GM23338 (cell line): ENCODE results near the gene LTV1. TPM values are rescaled to one million over a fixed set of nuclear protein-coding genes. Genes with fewer than 3 reads are reported as not detected.

Experiments
- ATAC-seq: fragments of 200-7000 bp; cut with Tn5 transposase; 3 replicates; pipeline ENCODE4 v1.9.1; 2020
- DNase-seq: peaks from one replicate; pipeline ENCODE4 v3.0.0-alpha.2; 2015; ENCODE audit warnings: low spot score
- H2AFZ ChIP-seq: fragments of 200-600 bp; sonication (generic); 2 replicates; pipeline ENCODE4 v1.8.0; 2016; ENCODE audit warnings: antibody characterized with exemption, mild to moderate bottlenecking, moderate library complexity
- H3F3A ChIP-seq: fragments of 200-600 bp; sonication (generic); replicated peaks from 2 replicates; pipeline ENCODE4 v1.8.0; 2017; ENCODE audit warnings: antibody characterized with exemption, mixed run types, low read depth
- H3K27ac ChIP-seq: fragments of 200-600 bp; sonication (generic); 2 replicates; pipeline ENCODE4 v1.6.1; 2016; ENCODE audit warnings: low read depth
- H3K27me3 ChIP-seq: fragments of 200-600 bp; sonication (generic); 2 replicates; pipeline ENCODE4 v1.8.0; 2016; ENCODE audit warnings: mild to moderate bottlenecking, mixed run types, moderate library complexity; ENCODE audit not compliant: insufficient read depth
- H3K36me3 ChIP-seq: fragments of 200-600 bp; sonication (generic); 2 replicates; pipeline ENCODE4 v1.8.0; 2016; ENCODE audit warnings: mild to moderate bottlenecking; ENCODE audit not compliant: insufficient read depth
- H3K4me1 ChIP-seq: fragments of 200-600 bp; sonication (generic); 2 replicates; pipeline ENCODE4 v1.8.0; 2016; ENCODE audit warnings: mild to moderate bottlenecking, moderate library complexity; ENCODE audit not compliant: insufficient read depth
- H3K4me2 ChIP-seq: fragments of 200-600 bp; sonication (generic); 2 replicates; pipeline ENCODE4 v1.7.1; 2017; ENCODE audit warnings: mixed run types
- H3K4me3 ChIP-seq: fragments of 200-600 bp; sonication (generic); 2 replicates; pipeline ENCODE4 v1.6.1; 2016; ENCODE audit warnings: mixed run types
- H3K79me2 ChIP-seq: fragments of 200-600 bp; sonication (generic); replicated peaks from 2 replicates; pipeline ENCODE4 v1.8.0; 2017; ENCODE audit warnings: mild to moderate bottlenecking; ENCODE audit not compliant: insufficient read depth
- H3K9me2 ChIP-seq: fragments of 200-600 bp; sonication (generic); 2 replicates; pipeline ENCODE4 v1.8.0; 2017; ENCODE audit not compliant: insufficient read depth
- H4K20me1 ChIP-seq: fragments of 200-600 bp; sonication (generic); replicated peaks from 2 replicates; pipeline ENCODE4 v1.8.0; 2017; ENCODE audit warnings: mild to moderate bottlenecking; ENCODE audit not compliant: insufficient read depth
- H3K27ac Mint-ChIP-seq: 2 replicates; pipeline ENCODE4 v1.8.0; 2020; ENCODE audit warnings: inconsistent platforms, mild to moderate bottlenecking, moderate library complexity, mixed read lengths
- H3K27me3 Mint-ChIP-seq: 3 replicates; pipeline ENCODE4 v1.8.0; 2022; ENCODE audit warnings: low read depth, mild to moderate bottlenecking, moderate library complexity, mixed read lengths, inconsistent platforms; ENCODE audit not compliant: insufficient read depth, poor library complexity
- H3K36me3 Mint-ChIP-seq: 3 replicates; pipeline ENCODE4 v1.8.0; 2021; ENCODE audit warnings: low read depth, mild to moderate bottlenecking, inconsistent platforms, moderate library complexity, mixed read lengths
- H3K4me1 Mint-ChIP-seq: 3 replicates; pipeline ENCODE4 v1.8.0; 2020; ENCODE audit warnings: mild to moderate bottlenecking, inconsistent platforms, mixed read lengths
- H3K4me3 Mint-ChIP-seq: 3 replicates; pipeline ENCODE4 v1.8.0; 2021; ENCODE audit warnings: moderate library complexity, mild to moderate bottlenecking, inconsistent platforms, mixed read lengths
- H3K9me3 Mint-ChIP-seq: 3 replicates; pipeline ENCODE4 v1.8.0; 2020; ENCODE audit warnings: moderate library complexity, mild to moderate bottlenecking, inconsistent platforms, mixed read lengths
- CREB1 ChIP-seq: fragments of 250-450 bp; sonication (Bioruptor Pico); IDR thresholded peaks from 2 replicates; pipeline ENCODE4 v1.5.0; 2020; ENCODE audit warnings: low read depth, mild to moderate bottlenecking, moderate library complexity
- EZH2 ChIP-seq: fragments of 200-600 bp; sonication (generic); IDR thresholded peaks from one replicate; pipeline ENCODE4 v1.8.0; 2017; ENCODE audit warnings: antibody characterized with exemption, mild to moderate bottlenecking, low read depth; ENCODE audit not compliant: unreplicated experiment
- EZH2phosphoT487 ChIP-seq: fragments of 200-600 bp; sonication (generic); IDR thresholded peaks from one replicate; pipeline ENCODE4 v1.8.1; 2018; ENCODE audit warnings: antibody characterized with exemption; ENCODE audit not compliant: unreplicated experiment
- JUNB ChIP-seq: IDR thresholded peaks from one replicate; pipeline ENCODE4 v1.6.1; 2016; ENCODE audit warnings: antibody characterized with exemption; ENCODE audit not compliant: unreplicated experiment
- NANOG ChIP-seq: IDR thresholded peaks from 2 replicates; pipeline ENCODE4 v1.6.1; 2016; ENCODE audit warnings: antibody characterized with exemption, borderline replicate concordance
- STAT1 ChIP-seq: IDR thresholded peaks from one replicate; pipeline ENCODE4 v1.6.1; 2016; ENCODE audit warnings: antibody characterized with exemption; ENCODE audit not compliant: unreplicated experiment
- polyA plus RNA-seq: library from polyadenylated mRNA; unstranded; fragments of >200 nt; fragmentation: Nextera tagmentation; extraction: Ambion mirVana; gene quantifications from 2 replicates; pipeline ENCODE4 v1.2.1, GENCODE V29; 2016
- total RNA-seq: library from RNA; depleted of rRNA; stranded (reverse); fragments of >200 nt; shearing (Covaris generic); gene quantifications from 2 replicates; pipeline ENCODE4 v1.2.3, GENCODE V29; 2014
- TF ChIP-seq, protein P1 (sequence below): IDR thresholded peaks from 2 replicates; pipeline ENCODE4 v1.6.1; 2016; ENCODE audit warnings: antibody characterized with exemption
- TF ChIP-seq, protein P2 (sequence below), 2 experiments: fragments of 200-600 bp in 1 of 2; sonication (generic) in 1 of 2; conservative IDR thresholded peaks; 2 replicates each; pipeline versions ENCODE4 v1.5.1 to v1.6.1; 2016 to 2017; ENCODE audit warnings: antibody characterized with exemption in 2 of 2, low read depth in 2 of 2, mild to moderate bottlenecking in 2 of 2, moderate library complexity in 1 of 2

Gene LTV1
- total and polyA plus RNA-seq, 2 experiments from 2014 or later: 36.5 to 72.4 TPM

DNA sequence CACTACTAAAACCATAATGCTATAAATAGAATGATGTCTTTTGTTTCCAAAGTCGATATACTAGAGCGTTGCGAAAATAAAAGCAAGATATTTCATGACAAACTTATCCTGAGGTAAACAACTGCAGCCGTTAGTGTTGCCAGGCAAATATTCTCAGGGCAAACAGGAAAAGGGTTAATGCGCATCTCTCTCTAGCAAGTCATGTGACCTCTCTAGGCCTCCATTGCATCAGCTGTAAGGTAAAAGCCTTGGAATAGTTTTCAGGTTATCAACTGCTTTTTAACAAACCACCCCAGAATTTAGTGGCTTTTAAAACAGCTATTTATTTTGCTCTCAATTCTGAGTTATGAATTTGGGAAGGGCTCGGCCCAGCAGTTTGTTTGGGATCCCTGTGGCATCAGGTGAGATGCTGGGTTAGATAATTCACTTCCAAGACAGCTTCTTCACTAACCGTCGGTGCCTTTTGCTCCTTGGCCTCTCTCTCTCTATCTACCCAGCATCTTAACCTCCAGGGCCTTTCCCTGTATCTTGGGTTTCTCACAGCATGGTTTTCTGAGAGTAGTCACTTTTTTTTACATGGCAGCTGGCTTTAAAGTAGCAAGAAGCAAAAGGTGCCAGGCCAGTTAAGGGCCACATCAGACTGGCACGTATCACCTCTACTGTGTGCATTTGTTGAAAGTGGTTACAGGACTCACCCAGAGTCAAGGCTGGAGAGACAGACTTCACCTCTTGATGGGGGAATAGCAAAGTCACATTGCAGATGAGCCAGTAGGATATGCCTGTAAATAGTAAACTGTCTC, 39.2 kb upstream of the LTV1 start:
- Mint-ChIP-seq H3K4me3 (peak overlapping the region; percentile 16; the same call in 1 of the 3 replicates), H3K27me3 (peaks cover 4% of the 10 kb centered on the region), H3K9me3 (peaks cover 22% of the 10 kb centered on the region), H3K4me1 (peaks cover 22% of the 10 kb centered on the region), H3K27ac (peak overlapping the region; percentile 98), H3K36me3 (peaks cover 56% of the 10 kb centered on the region)
- Histone ChIP-seq H3K27ac (peak overlapping the region; percentile 85), H3K36me3 (peaks cover 6% of the 10 kb centered on the region; the same call in 1 of the 2 replicates), H3K4me1 (peaks cover 18% of the 10 kb centered on the region), H2AFZ (no peak overlapping the region), H3K4me3 (no peak overlapping the region), H3K9me2 (peaks cover 8% of the 10 kb centered on the region), H3F3A (no peaks in the 10 kb centered on the region; the same call in 1 of the 2 replicates), H3K27me3 (no peaks in the 10 kb centered on the region), H4K20me1 (no peaks in the 10 kb centered on the region), H3K4me2 (no peak overlapping the region), H3K79me2 (peaks cover 10% of the 10 kb centered on the region)
- no peak for TF ChIP-seq EZH2phosphoT487
- TF ChIP-seq, protein P1, sequence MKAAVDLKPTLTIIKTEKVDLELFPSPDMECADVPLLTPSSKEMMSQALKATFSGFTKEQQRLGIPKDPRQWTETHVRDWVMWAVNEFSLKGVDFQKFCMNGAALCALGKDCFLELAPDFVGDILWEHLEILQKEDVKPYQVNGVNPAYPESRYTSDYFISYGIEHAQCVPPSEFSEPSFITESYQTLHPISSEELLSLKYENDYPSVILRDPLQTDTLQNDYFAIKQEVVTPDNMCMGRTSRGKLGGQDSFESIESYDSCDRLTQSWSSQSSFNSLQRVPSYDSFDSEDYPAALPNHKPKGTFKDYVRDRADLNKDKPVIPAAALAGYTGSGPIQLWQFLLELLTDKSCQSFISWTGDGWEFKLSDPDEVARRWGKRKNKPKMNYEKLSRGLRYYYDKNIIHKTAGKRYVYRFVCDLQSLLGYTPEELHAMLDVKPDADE: peak; percentile 55; the same call in 1 of the 2 replicates
- peak; percentile 43; the same call in 2 of the 3 replicates for ATAC-seq
- peak; percentile 69 for DNase-seq

DNA sequence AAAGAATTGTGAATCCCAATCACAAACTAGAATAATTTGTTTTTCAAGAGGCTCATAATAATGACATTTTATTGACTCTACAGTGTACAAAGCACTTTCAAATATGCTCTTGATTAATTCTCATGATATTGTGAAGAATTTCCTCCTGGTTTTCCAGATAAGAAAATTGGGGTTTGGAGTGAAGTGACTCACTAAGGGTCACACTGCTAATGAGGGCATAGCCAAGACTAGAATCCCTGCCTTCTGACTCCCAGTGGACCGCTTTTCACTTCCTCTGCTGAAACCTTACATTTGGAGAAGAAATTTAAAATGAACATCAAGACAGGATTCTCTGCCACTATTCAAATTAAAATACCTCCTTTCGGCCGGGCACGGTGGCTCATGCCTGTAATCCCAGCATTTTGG, 38.3 kb upstream of the LTV1 start:
- H3K4me2 ChIP-seq: no peak overlapping the region
- Mint-ChIP-seq H3K9me3 (peaks cover 13% of the 10 kb centered on the region), H3K27ac (peak overlapping the region; percentile 98), H3K4me1 (peaks cover 22% of the 10 kb centered on the region), H3K27me3 (peaks cover 4% of the 10 kb centered on the region), H3K4me3 (no peak overlapping the region), H3K36me3 (peaks cover 48% of the 10 kb centered on the region)
- TF ChIP-seq, protein P2, sequence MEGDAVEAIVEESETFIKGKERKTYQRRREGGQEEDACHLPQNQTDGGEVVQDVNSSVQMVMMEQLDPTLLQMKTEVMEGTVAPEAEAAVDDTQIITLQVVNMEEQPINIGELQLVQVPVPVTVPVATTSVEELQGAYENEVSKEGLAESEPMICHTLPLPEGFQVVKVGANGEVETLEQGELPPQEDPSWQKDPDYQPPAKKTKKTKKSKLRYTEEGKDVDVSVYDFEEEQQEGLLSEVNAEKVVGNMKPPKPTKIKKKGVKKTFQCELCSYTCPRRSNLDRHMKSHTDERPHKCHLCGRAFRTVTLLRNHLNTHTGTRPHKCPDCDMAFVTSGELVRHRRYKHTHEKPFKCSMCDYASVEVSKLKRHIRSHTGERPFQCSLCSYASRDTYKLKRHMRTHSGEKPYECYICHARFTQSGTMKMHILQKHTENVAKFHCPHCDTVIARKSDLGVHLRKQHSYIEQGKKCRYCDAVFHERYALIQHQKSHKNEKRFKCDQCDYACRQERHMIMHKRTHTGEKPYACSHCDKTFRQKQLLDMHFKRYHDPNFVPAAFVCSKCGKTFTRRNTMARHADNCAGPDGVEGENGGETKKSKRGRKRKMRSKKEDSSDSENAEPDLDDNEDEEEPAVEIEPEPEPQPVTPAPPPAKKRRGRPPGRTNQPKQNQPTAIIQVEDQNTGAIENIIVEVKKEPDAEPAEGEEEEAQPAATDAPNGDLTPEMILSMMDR (conservative IDR thresholded peaks at IDR 0.05; ENCODE audit: low read depth in 2 of 2): no peak
- TF ChIP-seq STAT1 (no peak), EZH2phosphoT487 (no peak), CREB1 (CRISPR knock-in tag) (no peak), NANOG (no peak), EZH2 (no peak), JUNB (no peak)
- TF ChIP-seq, protein P1: no peak
- 0 out of 2 replicates have a peak, but pooled peaks cover 6% of the 10 kb centered on the region for H3K79me2 ChIP-seq
- peaks cover 18% of the 10 kb centered on the region for H3K4me1 ChIP-seq
- DNase-seq (no peak), ATAC-seq (no peak)
- no peaks in the 10 kb centered on the region for H3K27me3 ChIP-seq
- no peaks in the 10 kb centered on the region for H4K20me1 ChIP-seq
- no peak overlapping the region for H3K4me3 ChIP-seq
- H3K9me2 ChIP-seq: peaks cover 8% of the 10 kb centered on the region
- peak overlapping the region; percentile 85; the same call in 1 of the 2 replicates for H3K27ac ChIP-seq
- no peaks in the 10 kb centered on the region; the same call in 1 of the 2 replicates for H3F3A ChIP-seq
- peaks cover 6% of the 10 kb centered on the region; the same call in 1 of the 2 replicates for H3K36me3 ChIP-seq
- no peak overlapping the region for H2AFZ ChIP-seq
